CD14-positive monocyte (primary cell): ENCODE measurements around the gene ST6GALNAC3. TPM values are rescaled to one million over a fixed set of nuclear protein-coding genes. Genes with fewer than 3 reads are reported as not detected.

Experiments used
- DNase-seq, 3 donors: peaks; one replicate each; pipeline ENCODE4 v3.0.0-alpha.2; 2011 to 2022
- H2AFZ ChIP-seq: 2 replicates; pipeline ENCODE4 v1.6.0; 2012; ENCODE audit warnings: mild to moderate bottlenecking, low read depth, low read length, inconsistent platforms; ENCODE audit not compliant: insufficient read depth, poor library complexity, severe bottlenecking
- H3K27ac ChIP-seq, 2 donors: 1 replicate in 1 of 2; 2 replicates in 1 of 2; pipeline ENCODE4 v1.5.1; 2012 to 2013; ENCODE audit warnings: low read length in 2 of 2, control low read depth in 1 of 2, inconsistent platforms in 1 of 2, low read depth in 1 of 2, mild to moderate bottlenecking in 1 of 2
- H3K27me3 ChIP-seq, 2 donors: one replicate each; pipeline versions ENCODE4 v1.6.0 to v1.6.1; 2011 to 2013; ENCODE audit warnings: low read length in 2 of 2; ENCODE audit not compliant: control insufficient read depth in 2 of 2, insufficient read depth in 2 of 2
- H3K36me3 ChIP-seq, 2 donors: replicated peaks in 1 of 2; 1 replicate in 1 of 2; 2 replicates in 1 of 2; pipeline versions ENCODE4 v1.5.1 to v1.6.1; 2012 to 2013; ENCODE audit warnings: low read length in 2 of 2, control low read depth in 1 of 2, inconsistent platforms in 1 of 2, mild to moderate bottlenecking in 1 of 2; ENCODE audit not compliant: insufficient read depth in 2 of 2, control insufficient read depth in 1 of 2
- H3K4me1 ChIP-seq, 2 donors: 1 replicate in 1 of 2; 2 replicates in 1 of 2; pipeline versions ENCODE4 v1.5.1 to v1.6.1; 2012 to 2013; ENCODE audit warnings: low read length in 2 of 2, control low read depth in 1 of 2, inconsistent platforms in 1 of 2, mild to moderate bottlenecking in 1 of 2, moderate library complexity in 1 of 2; ENCODE audit not compliant: insufficient read depth in 2 of 2, control insufficient read depth in 1 of 2
- H3K4me2 ChIP-seq: replicated peaks from 2 replicates; pipeline ENCODE3; 2012; ENCODE audit warnings: low read length, moderate library complexity, mild to moderate bottlenecking; ENCODE audit not compliant: poor library complexity, severe bottlenecking; ENCODE audit errors: extremely low read depth
- H3K4me3 ChIP-seq, 3 experiments: fragments of 200-600 bp in 1 of 3; sonication (generic) in 1 of 3; replicated peaks in 1 of 3; 1 replicate in 2 of 3; 2 replicates in 1 of 3; pipeline ENCODE4 v1.5.1; 2011 to 2013; ENCODE audit warnings: low read length in 3 of 3, mild to moderate bottlenecking in 3 of 3, control low read depth in 2 of 3, low read depth in 2 of 3, inconsistent platforms in 1 of 3, moderate library complexity in 1 of 3
- H3K79me2 ChIP-seq: 2 replicates; pipeline ENCODE4 v1.6.0; 2012; ENCODE audit warnings: mild to moderate bottlenecking, control low read depth, inconsistent platforms, low read length, moderate library complexity; ENCODE audit not compliant: insufficient read depth
- H3K9ac ChIP-seq: 2 replicates; pipeline ENCODE4 v1.6.0; 2017; ENCODE audit warnings: low read length, mild to moderate bottlenecking; ENCODE audit not compliant: insufficient read depth, poor library complexity, severe bottlenecking
- H3K9me3 ChIP-seq, 2 donors: replicated peaks in 1 of 2; 1 replicate in 1 of 2; 2 replicates in 1 of 2; pipeline versions ENCODE4 v1.5.1 to v1.6.1; 2012 to 2013; ENCODE audit warnings: low read length in 2 of 2, control low read depth in 1 of 2; ENCODE audit not compliant: control insufficient read depth in 1 of 2, insufficient read depth in 1 of 2
- H4K20me1 ChIP-seq: 2 replicates; pipeline ENCODE4 v1.6.0; 2012; ENCODE audit warnings: mild to moderate bottlenecking, low read length, control low read depth, moderate library complexity; ENCODE audit not compliant: insufficient read depth
- H3K27ac Mint-ChIP-seq, 7 donors: one replicate each; pipeline ENCODE4 v1.8.0; 2020; ENCODE audit warnings: mild to moderate bottlenecking in 7 of 7, mixed read lengths in 7 of 7, moderate library complexity in 6 of 7, inconsistent platforms in 2 of 7
- H3K27me3 Mint-ChIP-seq, 3 donors: one replicate each; pipeline ENCODE4 v1.8.0; 2021 to 2022; ENCODE audit warnings: low read depth in 3 of 3, mild to moderate bottlenecking in 3 of 3, mixed read lengths in 3 of 3, moderate library complexity in 3 of 3, inconsistent platforms in 1 of 3
- H3K36me3 Mint-ChIP-seq, 2 donors: one replicate each; pipeline ENCODE4 v1.8.0; 2020; ENCODE audit warnings: mixed read lengths in 2 of 2, inconsistent platforms in 1 of 2, mild to moderate bottlenecking in 1 of 2
- H3K4me1 Mint-ChIP-seq: one replicate; pipeline ENCODE4 v1.8.0; 2020; ENCODE audit warnings: mild to moderate bottlenecking, mixed read lengths
- H3K4me3 Mint-ChIP-seq, 2 donors: one replicate each; pipeline ENCODE4 v1.8.0; 2020; ENCODE audit warnings: mild to moderate bottlenecking in 2 of 2, mixed read lengths in 2 of 2, moderate library complexity in 1 of 2
- H3K9me3 Mint-ChIP-seq, 7 donors: one replicate each; pipeline ENCODE4 v1.8.0; 2020 to 2022; ENCODE audit warnings: mixed read lengths in 7 of 7, mild to moderate bottlenecking in 6 of 7, moderate library complexity in 6 of 7, inconsistent platforms in 2 of 7
- CTCF ChIP-seq: fragments of 200-600 bp; IDR thresholded peaks from one replicate; pipeline ENCODE4 v1.8.0; 2022; ENCODE audit warnings: antibody characterized with exemption, mild to moderate bottlenecking
- WGBS: methylation state at CpG from one replicate; pipeline ENCODE4 v1.1.5; 2013; ENCODE audit warnings: missing lambda C conversion rate; ENCODE audit not compliant: insufficient coverage; 5-methylcytosine and 5-hydroxymethylcytosine counted together
- intact Hi-C, 2 donors: fragments of 100-400 bp; cut with micrococcal nuclease; formaldehyde crosslinking; loops; one replicate each; pipeline versions ENCODE4 v1.15.0 to v1.15.1; 2023
- polyA plus RNA-seq, 3 donors: library from polyadenylated mRNA; depleted of rRNA in 1 of 3; unstranded in 2 of 3; stranded (reverse) in 1 of 3; fragments of 300-500 nt in 2 of 3; fragments of >200 nt in 1 of 3; fragmentation: Illumina TruSeq in 2 of 3; gene quantifications; 1 replicate in 2 of 3; 2 replicates in 1 of 3; pipeline ENCODE4 v1.2.3, GENCODE V29; 2012 to 2021

ST6GALNAC3 gene
- polyA plus RNA-seq, 3 donors = 6.5 to 9.2 (median 7.6) TPM

- no peak overlapping the region for H3K9ac ChIP-seq
- H3K9me3 ChIP-seq = no peaks in the 10 kb centered on the region
- H3K4me2 ChIP-seq = no peak overlapping the region
- Mint-ChIP-seq H3K4me3 (no peak overlapping the region), H3K36me3 (no peaks in the 10 kb centered on the region), H3K27ac (no peak overlapping the region), H3K9me3 (peaks cover 0 to 11% (median 3%) of the 10 kb centered on the region in 7 donors), H3K27me3 (peaks cover 0 to 2% (median 1%) of the 10 kb centered on the region in 3 donors), H3K4me1 (peaks cover 13% of the 10 kb centered on the region)
- TF ChIP-seq CTCF = no peak
- no peaks in the 10 kb centered on the region for H3K4me1 ChIP-seq
- DNase-seq = no peak
- H3K36me3 ChIP-seq = no peaks in the 10 kb centered on the region
- H2AFZ ChIP-seq = no peak overlapping the region
- H3K4me3 ChIP-seq = no peak overlapping the region
- no peaks in the 10 kb centered on the region for H3K79me2 ChIP-seq
- H4K20me1 ChIP-seq = no peaks in the 10 kb centered on the region
- WGBS = 100% methylated on average over 1 of the region's 3 CpGs
- intact Hi-C loops = no loop called here
- H3K27ac ChIP-seq = no peak overlapping the region
- H3K27me3 ChIP-seq = no peaks in the 10 kb centered on the region
Observed at GRCh38 chr1:76135835-76136234, 61.3 kb downstream of the ST6GALNAC3 start.

- H3K4me2 ChIP-seq = no peak overlapping the region
- H3K4me1 ChIP-seq = no peaks in the 10 kb centered on the region
- H3K9ac ChIP-seq = no peak overlapping the region
- 20% methylated on average over 1 of the region's 3 CpGs for WGBS
- no peaks in the 10 kb centered on the region for H3K36me3 Mint-ChIP-seq
- intact Hi-C loops = no loop called here
- no peak overlapping the region for H3K27ac ChIP-seq
- H3K4me3 ChIP-seq = no peak overlapping the region
- H4K20me1 ChIP-seq = no peaks in the 10 kb centered on the region
- DNase-seq = no peak
- H3K79me2 ChIP-seq = no peaks in the 10 kb centered on the region
- no peak overlapping the region for H3K27ac Mint-ChIP-seq
- TF ChIP-seq CTCF = no peak
- H3K4me3 Mint-ChIP-seq = no peak overlapping the region
- H3K9me3 ChIP-seq = no peaks in the 10 kb centered on the region
- H3K36me3 ChIP-seq = no peaks in the 10 kb centered on the region
- H2AFZ ChIP-seq = no peak overlapping the region
- peaks cover 0 to 11% (median 3%) of the 10 kb centered on the region in 7 donors for H3K9me3 Mint-ChIP-seq
- H3K27me3 ChIP-seq = no peaks in the 10 kb centered on the region
- peaks cover 0 to 2% (median 1%) of the 10 kb centered on the region in 3 donors for H3K27me3 Mint-ChIP-seq
- H3K4me1 Mint-ChIP-seq = peaks cover 13% of the 10 kb centered on the region
Observed at GRCh38 chr1:76136894-76137293, 62.3 kb downstream of the ST6GALNAC3 start.
